Bronchial epithelial cell (primary cell): ENCODE data around the gene CFAP74. TPM values are rescaled to one million over a fixed set of nuclear protein-coding genes. Genes with fewer than 3 reads are reported as not detected.

Experiments used
- DNase-seq: peaks from one replicate; pipeline ENCODE4 v3.0.0-alpha.2; 2010; ENCODE audit warnings: low read depth
- FAIRE-seq: peaks from 2 replicates; lab custom pipeline; 2011; peaks lifted over from hg19 to GRCh38; lab: Jason Lieb, UNC
- H3K27me3 ChIP-seq: 2 replicates; pipeline ENCODE4 v1.5.1; 2011; ENCODE audit warnings: low read length; ENCODE audit not compliant: control insufficient read depth, insufficient read depth
- H3K36me3 ChIP-seq: 2 replicates; pipeline ENCODE4 v1.5.1; 2011; ENCODE audit warnings: low read length; ENCODE audit not compliant: control insufficient read depth, insufficient read depth
- H3K4me3 ChIP-seq: 2 replicates; pipeline ENCODE4 v1.5.1; 2011; ENCODE audit warnings: mild to moderate bottlenecking, low read depth, low read length, control low read depth
- total RNA-seq: library from RNA; depleted of rRNA; stranded (reverse); fragments of >200 nt; gene quantifications from 2 replicates; pipeline ENCODE4 v1.2.1, GENCODE V29; 2014
- TF ChIP-seq, protein P1 (sequence below): IDR thresholded peaks from 2 replicates; pipeline ENCODE4 v1.5.1; 2011; ENCODE audit warnings: mild to moderate bottlenecking, moderate library complexity, low read length, control low read depth, inconsistent platforms; ENCODE audit not compliant: insufficient read depth, severe bottlenecking

The CFAP74 gene
- total RNA-seq, 1 donor from 2014 or later: not detected

DNA sequence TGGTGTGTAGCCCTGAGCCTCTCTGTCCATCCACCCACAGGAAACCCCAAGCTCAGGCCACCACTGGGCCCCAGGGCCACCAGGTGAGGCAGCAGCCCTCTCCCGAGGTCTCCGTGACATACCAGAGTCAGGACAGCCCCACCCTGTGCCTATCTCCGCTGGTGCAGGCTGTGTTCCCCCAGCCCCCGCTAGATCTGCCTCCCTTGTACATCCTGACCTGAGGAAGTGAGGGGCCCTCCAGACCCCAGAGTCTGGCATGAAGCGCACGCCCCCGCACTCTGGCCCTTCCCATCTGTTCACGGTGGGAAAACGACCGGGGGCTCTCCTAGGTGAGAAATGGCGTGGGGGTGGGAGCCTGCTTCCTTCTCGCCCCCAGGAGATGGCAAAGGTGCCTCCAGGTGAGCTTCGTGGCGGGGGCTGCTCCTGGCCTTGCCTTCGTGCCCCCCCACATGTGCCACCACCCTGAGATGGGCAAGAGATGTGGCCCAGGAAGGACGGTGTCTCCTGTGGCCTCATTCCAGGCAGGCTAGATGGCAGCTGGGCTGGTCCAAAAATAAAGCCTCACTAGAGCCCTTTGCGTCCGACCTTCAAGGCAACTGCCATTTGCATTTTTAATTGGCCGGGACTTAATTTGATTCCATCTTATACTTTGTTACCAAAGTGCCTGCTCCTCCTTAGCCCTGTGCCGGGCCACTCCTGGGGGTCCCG is 18.6 kb upstream of the CFAP74 start:
- Histone ChIP-seq H3K27me3 (peaks cover 22% of the 10 kb centered on the region), H3K4me3 (no peak overlapping the region), H3K36me3 (no peaks in the 10 kb centered on the region)
- TF ChIP-seq, protein P1, sequence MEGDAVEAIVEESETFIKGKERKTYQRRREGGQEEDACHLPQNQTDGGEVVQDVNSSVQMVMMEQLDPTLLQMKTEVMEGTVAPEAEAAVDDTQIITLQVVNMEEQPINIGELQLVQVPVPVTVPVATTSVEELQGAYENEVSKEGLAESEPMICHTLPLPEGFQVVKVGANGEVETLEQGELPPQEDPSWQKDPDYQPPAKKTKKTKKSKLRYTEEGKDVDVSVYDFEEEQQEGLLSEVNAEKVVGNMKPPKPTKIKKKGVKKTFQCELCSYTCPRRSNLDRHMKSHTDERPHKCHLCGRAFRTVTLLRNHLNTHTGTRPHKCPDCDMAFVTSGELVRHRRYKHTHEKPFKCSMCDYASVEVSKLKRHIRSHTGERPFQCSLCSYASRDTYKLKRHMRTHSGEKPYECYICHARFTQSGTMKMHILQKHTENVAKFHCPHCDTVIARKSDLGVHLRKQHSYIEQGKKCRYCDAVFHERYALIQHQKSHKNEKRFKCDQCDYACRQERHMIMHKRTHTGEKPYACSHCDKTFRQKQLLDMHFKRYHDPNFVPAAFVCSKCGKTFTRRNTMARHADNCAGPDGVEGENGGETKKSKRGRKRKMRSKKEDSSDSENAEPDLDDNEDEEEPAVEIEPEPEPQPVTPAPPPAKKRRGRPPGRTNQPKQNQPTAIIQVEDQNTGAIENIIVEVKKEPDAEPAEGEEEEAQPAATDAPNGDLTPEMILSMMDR: no peak
- FAIRE-seq: no peak
- no peak for DNase-seq

DNA sequence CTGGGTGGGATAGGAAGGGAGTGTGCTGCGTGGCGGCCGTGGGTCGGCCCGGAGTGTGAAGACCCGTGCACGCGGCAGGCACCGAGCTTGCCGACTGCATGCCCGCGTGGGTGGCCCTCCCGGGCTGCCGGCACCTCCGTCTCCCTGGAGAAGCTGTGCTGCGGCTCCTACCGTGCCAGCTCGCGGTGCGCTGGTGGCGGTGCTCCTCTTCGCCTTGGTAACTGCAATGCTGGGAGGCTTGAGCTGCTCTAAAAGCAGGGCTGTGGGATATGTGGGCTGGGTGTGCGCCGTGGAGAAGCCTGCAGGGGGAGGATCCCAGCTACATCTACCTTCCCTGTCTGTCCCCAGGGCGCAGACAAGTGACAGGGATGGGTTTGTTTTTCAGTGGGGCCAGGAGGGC is 18.0 kb upstream of the CFAP74 start:
- FAIRE-seq (no peak), DNase-seq (no peak)
- TF ChIP-seq, protein P1: no peak
- Histone ChIP-seq H3K27me3 (peaks cover 22% of the 10 kb centered on the region), H3K4me3 (no peak overlapping the region), H3K36me3 (no peaks in the 10 kb centered on the region)

DNA sequence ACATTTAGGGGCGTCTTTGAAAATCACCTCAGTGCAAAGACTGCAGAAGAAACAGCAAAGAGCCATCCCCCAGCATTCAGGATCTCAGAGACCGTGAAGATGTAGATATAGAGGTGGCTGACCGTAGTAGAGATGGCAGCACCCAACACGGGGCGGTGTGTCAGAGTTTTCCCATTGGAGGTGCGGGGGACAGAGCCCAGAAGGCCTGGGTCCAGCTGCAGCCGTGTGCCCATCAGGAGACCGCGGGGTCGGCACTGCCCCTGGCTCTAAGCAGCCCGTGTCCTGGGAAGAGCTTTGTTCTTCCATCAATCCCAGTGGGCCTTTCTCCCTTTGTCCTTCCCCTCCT is 16.7 kb upstream of the CFAP74 start:
- H3K36me3 ChIP-seq: no peaks in the 10 kb centered on the region
- no peak overlapping the region for H3K4me3 ChIP-seq
- TF ChIP-seq, protein P1: no peak
- peaks cover 22% of the 10 kb centered on the region for H3K27me3 ChIP-seq
- FAIRE-seq (no peak), DNase-seq (no peak)

DNA sequence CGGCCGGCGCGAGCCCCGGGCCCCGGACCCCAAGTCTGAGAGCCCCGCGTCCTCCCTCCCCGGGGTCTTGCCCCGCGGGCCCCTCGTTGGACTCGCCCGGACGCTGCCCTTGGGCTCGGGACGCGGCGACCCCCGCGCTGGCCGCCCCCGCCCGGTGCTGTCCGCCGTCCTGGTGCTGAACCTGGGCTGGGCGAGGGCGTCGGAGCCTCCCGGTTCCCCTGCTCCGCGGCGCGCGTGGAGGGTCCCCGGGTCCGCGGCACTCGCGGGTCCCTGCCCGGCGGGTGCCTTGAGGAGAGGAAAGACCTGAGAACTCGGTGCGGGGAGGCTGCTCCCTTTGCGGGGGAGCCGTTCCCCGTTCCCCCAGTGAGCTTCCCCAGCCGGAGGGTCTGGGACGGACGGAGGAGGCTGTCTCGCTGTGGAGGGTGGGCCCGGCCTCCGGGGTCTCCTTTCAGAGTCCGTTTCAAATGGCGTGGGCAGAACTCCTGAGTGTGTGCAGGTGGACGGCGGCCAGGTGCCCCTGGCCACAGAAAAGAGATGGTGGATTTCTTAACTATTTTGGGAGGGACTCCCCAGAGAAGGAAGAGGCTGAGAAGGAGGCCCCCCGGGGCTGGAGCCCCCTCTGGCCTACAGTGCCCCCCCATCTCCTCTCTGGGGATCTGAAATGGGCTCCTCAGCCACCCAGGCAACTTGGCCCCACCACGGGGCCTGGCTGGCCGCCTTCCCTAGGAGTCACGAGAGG is 16.2 kb upstream of the CFAP74 start:
- Histone ChIP-seq H3K27me3 (peaks cover 22% of the 10 kb centered on the region), H3K4me3 (no peak overlapping the region), H3K36me3 (no peaks in the 10 kb centered on the region)
- TF ChIP-seq, protein P1: no peak
- FAIRE-seq (no peak), DNase-seq (no peak)

DNA sequence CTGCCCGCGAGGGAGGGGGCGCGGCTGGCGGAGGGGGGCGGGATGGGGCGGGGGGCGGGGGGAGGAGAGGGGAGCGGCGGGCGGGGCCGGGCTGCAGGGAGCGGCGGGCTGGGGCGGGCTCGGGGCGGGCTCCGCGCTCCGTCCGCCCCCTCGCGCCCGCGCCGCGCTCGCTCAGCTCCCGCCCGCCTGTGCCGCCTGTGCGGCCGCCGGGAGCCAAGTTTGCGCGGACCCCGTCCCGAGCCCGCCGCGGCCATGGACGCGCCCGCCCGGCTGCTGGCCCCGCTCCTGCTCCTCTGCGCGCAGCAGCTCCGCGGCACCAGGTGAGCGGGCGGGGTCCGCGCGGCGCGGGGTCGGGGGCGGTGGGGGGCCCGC is 15.6 kb upstream of the CFAP74 start, which contains the start of gene GABRD:
GABRD (plus strand) TSS at position 174 of the 372 bp plus-strand sequence; CDS start at position 253, 79 bp downstream.
- H3K4me3 ChIP-seq: no peak within 1 kb of the TSS
- no peak for FAIRE-seq
- TF ChIP-seq, protein P1: no peak
- no peak for DNase-seq
- peaks cover 22% of the 10 kb centered on the region for H3K27me3 ChIP-seq
- H3K36me3 ChIP-seq: no peaks in the 10 kb centered on the region
